HepG2 (cell line): ENCODE data around the gene PSMA2. TPM values are rescaled to one million over a fixed set of nuclear protein-coding genes. Genes with fewer than 3 reads are reported as not detected.

Source experiments
- ATAC-seq: fragments of 200-7000 bp; cut with Tn5 transposase; 3 replicates; pipeline ENCODE4 v1.9.1; 2020; ENCODE audit warnings: mild to moderate bottlenecking, moderate library complexity
- BruUV-seq: library from RNA; stranded (reverse); fragments of 400-500 nt; replicated peaks from 2 replicates; lab custom pipeline; 2021; lab: Mats Ljungman, UMichigan
- CTCF ChIA-PET: fragments of 300-600 bp; formaldehyde crosslinking; extraction: SDS; loops from one replicate; lab custom pipeline; 2021; ENCODE audit warnings: low total read pairs, inconsistent platforms, low intra/inter-chr PET ratio; lab: Yijun Ruan, JAX
- POLR2A ChIA-PET: fragments of 350-600 bp; sonication (Branson Sonifier 250); formaldehyde crosslinking; loops from one replicate; lab custom pipeline; 2020; ENCODE audit warnings: antibody characterized with exemption, inconsistent platforms; lab: Yijun Ruan, JAX
- DNase-seq: peaks from one replicate; pipeline ENCODE4 v3.0.0-alpha.2; 2015; ENCODE audit warnings: low spot score
- FAIRE-seq: peaks from 3 replicates; lab custom pipeline; 2011; peaks lifted over from hg19 to GRCh38; lab: Jason Lieb, UNC
- H2AFZ ChIP-seq: one replicate; pipeline ENCODE4 v1.6.1; 2011; ENCODE audit warnings: low read length, inconsistent platforms
- H3K27ac ChIP-seq: fragments of 300-600 bp; 3 replicates; pipeline ENCODE4 v1.8.0; 2011; ENCODE audit warnings: mixed run types, mild to moderate bottlenecking, mixed read lengths, low read length, inconsistent platforms; ENCODE audit not compliant: insufficient read depth; ENCODE audit errors: extremely low read length
- H3K27me3 ChIP-seq, 2 experiments: fragments of 200-600 bp in 1 of 2; 2 replicates in 1 of 2; 3 replicates in 1 of 2; pipeline versions ENCODE4 v1.6.0 to v1.8.0; 2011; ENCODE audit warnings: low read length in 2 of 2, mild to moderate bottlenecking in 2 of 2, moderate library complexity in 2 of 2, inconsistent platforms in 1 of 2; ENCODE audit not compliant: insufficient read depth in 2 of 2, control insufficient read depth in 1 of 2
- H3K36me3 ChIP-seq, 2 experiments: fragments of 200-600 bp in 1 of 2; replicated peaks in 1 of 2; 2 replicates in 1 of 2; 3 replicates in 1 of 2; pipeline versions ENCODE4 v1.5.1 to v1.8.0; 2011; ENCODE audit warnings: low read length in 2 of 2, inconsistent platforms in 1 of 2; ENCODE audit not compliant: insufficient read depth in 2 of 2, control insufficient read depth in 1 of 2
- H3K4me1 ChIP-seq: 2 replicates; pipeline ENCODE4 v1.5.1; 2012; ENCODE audit warnings: low read length, inconsistent platforms; ENCODE audit not compliant: insufficient read depth
- H3K4me2 ChIP-seq: 2 replicates; pipeline ENCODE4 v1.6.0; 2011; ENCODE audit warnings: low read depth, low read length, inconsistent platforms
- H3K4me3 ChIP-seq, 3 experiments: fragments of 200-600 bp in 1 of 3; sonication (generic), shearing (Covaris generic) in 1 of 3; replicated peaks in 1 of 3; 2 replicates each; pipeline ENCODE4 v1.5.1; 2011 to 2016; ENCODE audit warnings: low read length in 3 of 3, inconsistent platforms in 2 of 3, low read depth in 2 of 3, mild to moderate bottlenecking in 2 of 3, control low read depth in 1 of 3, mixed read lengths in 1 of 3; ENCODE audit not compliant: insufficient read depth in 1 of 3
- H3K79me2 ChIP-seq: one replicate; pipeline ENCODE4 v1.6.1; 2011; ENCODE audit warnings: low read length, inconsistent platforms; ENCODE audit not compliant: insufficient read depth
- H3K9ac ChIP-seq: 2 replicates; pipeline ENCODE4 v1.6.0; 2011; ENCODE audit warnings: mild to moderate bottlenecking, low read depth, low read length, inconsistent platforms; ENCODE audit not compliant: insufficient read depth
- H3K9me3 ChIP-seq: 2 replicates; pipeline ENCODE4 v1.5.1; 2012; ENCODE audit warnings: mild to moderate bottlenecking, low read length
- H4K20me1 ChIP-seq: 2 replicates; pipeline ENCODE4 v1.6.0; 2011; ENCODE audit warnings: inconsistent platforms, mild to moderate bottlenecking, low read length, moderate library complexity; ENCODE audit not compliant: insufficient read depth
- CHD4 ChIP-seq: fragments of 200-600 bp; sonication (generic); IDR thresholded peaks from 2 replicates; pipeline ENCODE4 v1.7.0; 2017; ENCODE audit warnings: mild to moderate bottlenecking, low read length, borderline replicate concordance
- FOXK2 ChIP-seq: fragments of 450-650 bp; IDR thresholded peaks from 2 replicates; pipeline ENCODE4 v1.6.1; 2016
- GMEB2 ChIP-seq: IDR thresholded peaks from 2 replicates; pipeline ENCODE4 v1.6.1; 2016; ENCODE audit warnings: missing biosample characterization, missing genetic modification reagents, low read depth
- HOXA7 ChIP-seq: sonication (generic); formaldehyde crosslinking; IDR thresholded peaks from 2 replicates; pipeline ENCODE4 v1.8.1; 2022; ENCODE audit warnings: mild to moderate bottlenecking, missing genetic modification reagents, moderate library complexity
- NFE2L1 ChIP-seq: sonication (generic); formaldehyde crosslinking; IDR thresholded peaks from 2 replicates; pipeline ENCODE4 v1.4.0; 2020; ENCODE audit warnings: missing genetic modification reagents, mild to moderate bottlenecking, borderline replicate concordance
- PBX3 ChIP-seq: sonication (generic); formaldehyde crosslinking; IDR thresholded peaks from 2 replicates; pipeline ENCODE4 v1.8.1; 2023; ENCODE audit warnings: missing genetic modification reagents, inconsistent platforms, borderline replicate concordance
- RARA ChIP-seq: IDR thresholded peaks from 2 replicates; pipeline ENCODE4 v1.6.1; 2016; ENCODE audit warnings: missing genetic modification reagents, missing compliant biosample characterization
- SRSF9 ChIP-seq: fragments of 200-400 bp; formaldehyde crosslinking; IDR thresholded peaks from 2 replicates; pipeline ENCODE4 v1.6.1; 2018; ENCODE audit warnings: borderline replicate concordance, mild to moderate bottlenecking, low read depth, low read length; ENCODE audit not compliant: insufficient read depth, poor library complexity, severe bottlenecking
- XRCC5 ChIP-seq: fragments of 200-400 bp; formaldehyde crosslinking; optimal IDR thresholded peaks from 2 replicates; pipeline ENCODE3; 2017; ENCODE audit warnings: mild to moderate bottlenecking, low read length
- ZBTB7B ChIP-seq: sonication (generic); formaldehyde crosslinking; IDR thresholded peaks from 2 replicates; pipeline ENCODE4 v1.4.0; 2020; ENCODE audit warnings: missing genetic modification reagents
- ZFP62 ChIP-seq: sonication (generic); formaldehyde crosslinking; IDR thresholded peaks from 2 replicates; pipeline ENCODE4 v1.4.0; 2020; ENCODE audit warnings: missing genetic modification reagents
- ZNF331 ChIP-seq: sonication (generic); formaldehyde crosslinking; IDR thresholded peaks from 2 replicates; pipeline ENCODE4 v1.4.0; 2020; ENCODE audit warnings: missing genetic modification reagents
- ZNF484 ChIP-seq: sonication (generic); formaldehyde crosslinking; IDR thresholded peaks from 2 replicates; pipeline ENCODE4 v1.5.1; 2020; ENCODE audit warnings: mild to moderate bottlenecking, low read depth, missing genetic modification reagents, borderline replicate concordance
- ZNF644 ChIP-seq: IDR thresholded peaks from 2 replicates; pipeline ENCODE4 v1.6.1; 2016; ENCODE audit warnings: low read depth
- WGBS: methylation state at CpG from one replicate; pipeline ENCODE4 v1.1.6; 2017; ENCODE audit warnings: low lambda C conversion rate; 5-methylcytosine and 5-hydroxymethylcytosine counted together
- in situ Hi-C: cut with HindIII; loops from 2 replicates; pipeline ENCODE4 v1.10.0; 2017; ENCODE audit warnings: low pct_unique_long_range_greater_than_20kb; ENCODE audit not compliant: extremely low pct_ligation_motif_present
- intact Hi-C: fragments of 100-400 bp; cut with micrococcal nuclease; formaldehyde crosslinking; loops from one replicate; pipeline ENCODE4 v1.10.0; 2022; ENCODE audit not compliant: unreplicated experiment
- polyA plus RNA-seq, 8 experiments: library from polyadenylated mRNA; depleted of rRNA in 3 of 8; stranded (reverse) in 7 of 8; unstranded in 1 of 8; fragments of >200 nt; fragmentation: Illumina TruSeq in 4 of 8; extraction: Trizol in 4 of 8; gene quantifications; 2 replicates each; pipeline versions ENCODE4 v1.2.1 to v1.2.3, GENCODE V29; 2011 to 2016; ENCODE audit warnings: low read depth in 4 of 8, missing spikeins in 1 of 8, mixed read lengths in 1 of 8; ENCODE audit not compliant: insufficient read depth in 1 of 8
- total RNA-seq, 5 experiments: library from RNA; depleted of rRNA; stranded (reverse); fragments of >200 nt; fragmentation: Illumina TruSeq; extraction: Trizol; gene quantifications; 2 replicates each; pipeline ENCODE4 v1.2.3, GENCODE V29; 2016; ENCODE audit warnings: low read depth in 1 of 5
- TF ChIP-seq, protein P1 (sequence below): sonication (generic); formaldehyde crosslinking; IDR thresholded peaks from 2 replicates; pipeline ENCODE4 v1.9.0; 2021; ENCODE audit warnings: missing genetic modification reagents, borderline replicate concordance
- TF ChIP-seq, protein P2 (sequence below): sonication (generic); formaldehyde crosslinking; IDR thresholded peaks from 2 replicates; pipeline ENCODE4 v1.8.1; 2023; ENCODE audit warnings: missing genetic modification reagents, mild to moderate bottlenecking, borderline replicate concordance
- TF ChIP-seq, protein P3 (sequence below): IDR thresholded peaks from 2 replicates; pipeline ENCODE4 v1.6.1; 2016

Gene PSMA2
- total and polyA plus RNA-seq, 2 of the 13 experiments (the other 11 are each of a cell fraction or from before 2014, with no cell fraction given): 125 to 266 TPM

DNA sequence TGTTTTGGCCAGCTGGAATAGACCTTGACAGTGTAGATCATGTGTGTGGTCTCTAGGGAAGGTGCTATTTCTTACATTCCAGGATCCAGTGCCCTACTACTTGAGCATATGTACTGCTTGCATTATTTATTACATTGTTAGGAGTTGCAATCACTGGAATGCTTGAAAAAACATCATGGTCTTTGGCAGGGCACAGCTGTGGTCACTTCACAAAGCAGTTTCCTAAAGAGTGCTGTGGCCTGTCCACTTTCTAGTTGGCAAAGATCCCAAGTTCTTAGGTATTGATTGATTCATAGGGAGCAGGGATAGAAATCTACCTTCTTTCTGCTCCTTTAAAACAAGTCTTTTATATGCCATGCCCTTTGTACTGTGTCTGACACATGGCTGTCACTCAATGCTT is 24.7 kb downstream of the PSMA2 start (continued):
- TF ChIP-seq RARA (no peak), HOXA7 (no peak), ZNF484 (CRISPR knock-in tag) (no peak), SRSF9 (no peak), ZNF644 (CRISPR knock-in tag) (no peak)
- TF ChIP-seq, protein P1, sequence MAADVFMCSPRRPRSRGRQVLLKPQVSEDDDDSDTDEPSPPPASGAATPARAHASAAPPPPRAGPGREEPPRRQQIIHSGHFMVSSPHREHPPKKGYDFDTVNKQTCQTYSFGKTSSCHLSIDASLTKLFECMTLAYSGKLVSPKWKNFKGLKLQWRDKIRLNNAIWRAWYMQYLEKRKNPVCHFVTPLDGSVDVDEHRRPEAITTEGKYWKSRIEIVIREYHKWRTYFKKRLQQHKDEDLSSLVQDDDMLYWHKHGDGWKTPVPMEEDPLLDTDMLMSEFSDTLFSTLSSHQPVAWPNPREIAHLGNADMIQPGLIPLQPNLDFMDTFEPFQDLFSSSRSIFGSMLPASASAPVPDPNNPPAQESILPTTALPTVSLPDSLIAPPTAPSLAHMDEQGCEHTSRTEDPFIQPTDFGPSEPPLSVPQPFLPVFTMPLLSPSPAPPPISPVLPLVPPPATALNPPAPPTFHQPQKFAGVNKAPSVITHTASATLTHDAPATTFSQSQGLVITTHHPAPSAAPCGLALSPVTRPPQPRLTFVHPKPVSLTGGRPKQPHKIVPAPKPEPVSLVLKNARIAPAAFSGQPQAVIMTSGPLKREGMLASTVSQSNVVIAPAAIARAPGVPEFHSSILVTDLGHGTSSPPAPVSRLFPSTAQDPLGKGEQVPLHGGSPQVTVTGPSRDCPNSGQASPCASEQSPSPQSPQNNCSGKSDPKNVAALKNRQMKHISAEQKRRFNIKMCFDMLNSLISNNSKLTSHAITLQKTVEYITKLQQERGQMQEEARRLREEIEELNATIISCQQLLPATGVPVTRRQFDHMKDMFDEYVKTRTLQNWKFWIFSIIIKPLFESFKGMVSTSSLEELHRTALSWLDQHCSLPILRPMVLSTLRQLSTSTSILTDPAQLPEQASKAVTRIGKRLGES (CRISPR knock-in tag): no peak
- TF ChIP-seq, protein P2, sequence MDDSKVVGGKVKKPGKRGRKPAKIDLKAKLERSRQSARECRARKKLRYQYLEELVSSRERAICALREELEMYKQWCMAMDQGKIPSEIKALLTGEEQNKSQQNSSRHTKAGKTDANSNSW (CRISPR knock-in tag): no peak

DNA sequence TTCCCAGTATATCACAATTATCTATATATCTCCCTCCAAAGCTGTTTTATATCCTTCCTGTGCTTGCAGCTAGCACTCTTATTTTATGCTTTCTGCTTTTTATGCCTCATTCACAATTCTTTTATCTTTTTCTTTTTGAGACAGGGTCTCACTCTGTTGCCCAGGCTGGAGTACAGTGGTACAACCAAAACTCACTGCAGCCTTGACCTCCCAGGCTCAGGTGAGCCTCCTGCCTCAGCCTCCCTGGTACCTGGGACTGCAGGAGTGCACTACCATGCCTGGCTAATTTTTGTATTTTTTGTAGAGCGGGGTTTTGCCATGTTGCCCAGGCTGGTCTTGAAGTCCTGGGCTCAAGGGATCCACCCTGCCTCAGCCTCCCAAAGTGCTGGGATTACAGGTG is 25.8 kb downstream of the PSMA2 start:
- no peaks in the 10 kb centered on the region for H3K36me3 ChIP-seq
- in situ Hi-C loops: no loop called here
- H2AFZ ChIP-seq: no peak overlapping the region
- H4K20me1 ChIP-seq: no peaks in the 10 kb centered on the region
- no peak overlapping the region for H3K9ac ChIP-seq
- no peak for FAIRE-seq
- no peak for ATAC-seq
- 100% methylated on average over 1 of the region's 1 CpG for WGBS
- no peak overlapping the region for H3K4me3 ChIP-seq
- DNase-seq: no peak
- H3K4me2 ChIP-seq: no peak overlapping the region
- H3K9me3 ChIP-seq: no peaks in the 10 kb centered on the region
- BruUV-seq: no TSS peak
- POLR2A ChIA-PET: no interaction called here
- H3K4me1 ChIP-seq: peaks cover 51% of the 10 kb centered on the region
- no peak for TF ChIP-seq NFE2L1
- no peak for TF ChIP-seq ZFP62 (CRISPR knock-in tag)
- no peak for TF ChIP-seq FOXK2
- no peak for TF ChIP-seq ZNF331 (CRISPR knock-in tag)
- TF ChIP-seq PBX3 (CRISPR knock-in tag): no peak
- no peak for TF ChIP-seq XRCC5
- TF ChIP-seq ZBTB7B (CRISPR knock-in tag): no peak
- no peak for TF ChIP-seq CHD4
- TF ChIP-seq, protein P3, sequence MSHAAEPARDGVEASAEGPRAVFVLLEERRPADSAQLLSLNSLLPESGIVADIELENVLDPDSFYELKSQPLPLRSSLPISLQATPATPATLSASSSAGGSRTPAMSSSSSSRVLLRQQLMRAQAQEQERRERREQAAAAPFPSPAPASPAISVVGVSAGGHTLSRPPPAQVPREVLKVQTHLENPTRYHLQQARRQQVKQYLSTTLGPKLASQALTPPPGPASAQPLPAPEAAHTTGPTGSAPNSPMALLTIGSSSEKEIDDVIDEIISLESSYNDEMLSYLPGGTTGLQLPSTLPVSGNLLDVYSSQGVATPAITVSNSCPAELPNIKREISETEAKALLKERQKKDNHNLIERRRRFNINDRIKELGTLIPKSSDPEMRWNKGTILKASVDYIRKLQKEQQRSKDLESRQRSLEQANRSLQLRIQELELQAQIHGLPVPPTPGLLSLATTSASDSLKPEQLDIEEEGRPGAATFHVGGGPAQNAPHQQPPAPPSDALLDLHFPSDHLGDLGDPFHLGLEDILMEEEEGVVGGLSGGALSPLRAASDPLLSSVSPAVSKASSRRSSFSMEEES: no peak
- TF ChIP-seq GMEB2: no peak
- TF ChIP-seq, all 625 proteins: peak for 0
- H3K27ac ChIP-seq: no peak overlapping the region
- CTCF ChIA-PET: no interaction called here
- no peaks in the 10 kb centered on the region for H3K79me2 ChIP-seq
- intact Hi-C loops: no loop called here
- peaks cover 1 to 3% of the 10 kb centered on the region in 2 experiments; a peak in 3 of 5 replicates for H3K27me3 ChIP-seq
